ENCODE measurements around the gene MALT1.
"Not testable (repeated sequence)": the region's sequence is repeated elsewhere in the genome, so short reads cannot be mapped to it uniquely, and the experiment has no call there.

The MALT1 gene

GRCh38 chr18:58639751-58640427 is 31.4 kb upstream of the MALT1 start:
- WGBS (ENCODE audit: extremely low coverage, insufficient coverage, insufficient read length) = no CpG with 5 or more reads among the region's 5 CpGs
- no peak overlapping the region for H3K4ac ChIP-seq (ENCODE audit: low read depth, low read length)
- no peak overlapping the region for H3K14ac ChIP-seq (ENCODE audit: low read length)
- no peaks in the 10 kb centered on the region for H3K27me3 ChIP-seq (ENCODE audit: insufficient read depth, low read length)
- no peak overlapping the region for H4K8ac ChIP-seq (ENCODE audit: low read depth, low read length)
- H2BK12ac ChIP-seq (ENCODE audit: low read length) = no peak overlapping the region
- H3K9me3 ChIP-seq (ENCODE audit: insufficient read depth, low read depth, low read length) = no peaks in the 10 kb centered on the region
- no peak overlapping the region for H3K23ac ChIP-seq (ENCODE audit: low read length)
- peak overlapping the region; percentile 87 for H3K27ac ChIP-seq (ENCODE audit: low read depth, low read length)
- H3K79me1 ChIP-seq (ENCODE audit: low read length) = peaks cover 14% of the 10 kb centered on the region
- no peak overlapping the region for H2AK5ac ChIP-seq (ENCODE audit: low read length)
- no peak overlapping the region for H3K4me3 ChIP-seq (ENCODE audit: low read depth, low read length)
- H3K9ac ChIP-seq (ENCODE audit: low read length) = no peak overlapping the region
- H2AFZ ChIP-seq (ENCODE audit: insufficient read depth, low read length, poor library complexity) = no peak overlapping the region
- no peak overlapping the region for H2BK5ac ChIP-seq (ENCODE audit: low read depth, low read length, poor library complexity)
- H4K91ac ChIP-seq (ENCODE audit: low read depth, low read length) = no peak overlapping the region
- no peak overlapping the region for H4K12ac ChIP-seq (ENCODE audit: low read depth, low read length)
- H3K79me2 ChIP-seq (ENCODE audit: control insufficient read depth, insufficient read depth, low read length, poor library complexity) = no peaks in the 10 kb centered on the region
- H3K4me2 ChIP-seq (ENCODE audit: low read length) = no peak overlapping the region
- H2BK120ac ChIP-seq (ENCODE audit: insufficient read depth, low read length, poor library complexity) = no peak overlapping the region
- no peaks in the 10 kb centered on the region for H3K36me3 ChIP-seq (ENCODE audit: control insufficient read depth in 1 of 2, insufficient read depth in 2 of 2, low read length in 2 of 2)
- DNase-seq = no peak
- no peak overlapping the region for H3K18ac ChIP-seq (ENCODE audit: low read length)
- H3K4me1 ChIP-seq (ENCODE audit: control insufficient read depth in 1 of 2, insufficient read depth in 2 of 2, low read length in 2 of 2) = peaks cover 9 to 15% of the 10 kb centered on the region in 2 experiments

- peak overlapping the region; percentile 87 for H3K27ac ChIP-seq (ENCODE audit: low read depth, low read length)
- H4K12ac ChIP-seq (ENCODE audit: low read depth, low read length) = peak overlapping the region; percentile 64
- H3K4ac ChIP-seq (ENCODE audit: low read depth, low read length) = peak overlapping the region; percentile 91
- H2AFZ ChIP-seq (ENCODE audit: insufficient read depth, low read length, poor library complexity) = no peak overlapping the region
- H3K14ac ChIP-seq (ENCODE audit: low read length) = peak overlapping the region; percentile 67
- WGBS (ENCODE audit: extremely low coverage, insufficient coverage, insufficient read length) = no CpG with 5 or more reads among the region's 4 CpGs
- H3K36me3 ChIP-seq (ENCODE audit: control insufficient read depth in 1 of 2, insufficient read depth in 2 of 2, low read length in 2 of 2) = no peaks in the 10 kb centered on the region
- H3K18ac ChIP-seq (ENCODE audit: low read length) = no peak overlapping the region
- peak overlapping the region; percentile 81 for H2BK5ac ChIP-seq (ENCODE audit: low read depth, low read length, poor library complexity)
- H3K23ac ChIP-seq (ENCODE audit: low read length) = no peak overlapping the region
- H4K8ac ChIP-seq (ENCODE audit: low read depth, low read length) = peak overlapping the region; percentile 71
- H3K79me1 ChIP-seq (ENCODE audit: low read length) = peaks cover 14% of the 10 kb centered on the region
- H3K79me2 ChIP-seq (ENCODE audit: control insufficient read depth, insufficient read depth, low read length, poor library complexity) = no peaks in the 10 kb centered on the region
- peak overlapping the region; percentile 99 for H2BK12ac ChIP-seq (ENCODE audit: low read length)
- no peak overlapping the region for H3K4me2 ChIP-seq (ENCODE audit: low read length)
- H3K4me3 ChIP-seq (ENCODE audit: low read depth, low read length) = no peak overlapping the region
- H3K9ac ChIP-seq (ENCODE audit: low read length) = no peak overlapping the region
- H3K9me3 ChIP-seq (ENCODE audit: insufficient read depth, low read depth, low read length) = peaks cover 1% of the 10 kb centered on the region
- H4K91ac ChIP-seq (ENCODE audit: low read depth, low read length) = peak overlapping the region; percentile 85
- H3K4me1 ChIP-seq (ENCODE audit: control insufficient read depth in 1 of 2, insufficient read depth in 2 of 2, low read length in 2 of 2) = peaks cover 9 to 15% of the 10 kb centered on the region in 2 experiments
- peak overlapping the region; percentile 64 for H2AK5ac ChIP-seq (ENCODE audit: low read length)
- peak; percentile 66 to 79 for DNase-seq
- no peaks in the 10 kb centered on the region for H3K27me3 ChIP-seq (ENCODE audit: insufficient read depth, low read length)
- H2BK120ac ChIP-seq (ENCODE audit: insufficient read depth, low read length, poor library complexity) = peak overlapping the region; percentile 94
These were observed 30.8 kb upstream of the MALT1 start for GRCh38 chr18:58640428-58640805.

GRCh38 chr18:58640891-58641610 is 30.2 kb upstream of the MALT1 start:
- no peak overlapping the region for H3K4me3 ChIP-seq (ENCODE audit: low read depth, low read length)
- peaks cover 9 to 15% of the 10 kb centered on the region in 2 experiments for H3K4me1 ChIP-seq (ENCODE audit: control insufficient read depth in 1 of 2, insufficient read depth in 2 of 2, low read length in 2 of 2)
- no CpG with 5 or more reads among the region's 7 CpGs for WGBS (ENCODE audit: extremely low coverage, insufficient coverage, insufficient read length)
- no peak overlapping the region for H3K18ac ChIP-seq (ENCODE audit: low read length)
- no peaks in the 10 kb centered on the region for H3K36me3 ChIP-seq (ENCODE audit: control insufficient read depth in 1 of 2, insufficient read depth in 2 of 2, low read length in 2 of 2)
- H3K23ac ChIP-seq (ENCODE audit: low read length) = no peak overlapping the region
- no peak overlapping the region for H2AFZ ChIP-seq (ENCODE audit: insufficient read depth, low read length, poor library complexity)
- H4K8ac ChIP-seq (ENCODE audit: low read depth, low read length) = no peak overlapping the region
- peak overlapping the region; percentile 83 for H2BK5ac ChIP-seq (ENCODE audit: low read depth, low read length, poor library complexity)
- H4K12ac ChIP-seq (ENCODE audit: low read depth, low read length) = no peak overlapping the region
- H2BK12ac ChIP-seq (ENCODE audit: low read length) = no peak overlapping the region
- peak overlapping the region; percentile 90 for H2BK120ac ChIP-seq (ENCODE audit: insufficient read depth, low read length, poor library complexity)
- no peak overlapping the region for H2AK5ac ChIP-seq (ENCODE audit: low read length)
- no peak overlapping the region for H3K9ac ChIP-seq (ENCODE audit: low read length)
- peak overlapping the region; percentile 87 for H3K27ac ChIP-seq (ENCODE audit: low read depth, low read length)
- peak; percentile 32 to 59 for DNase-seq
- no peaks in the 10 kb centered on the region for H3K79me2 ChIP-seq (ENCODE audit: control insufficient read depth, insufficient read depth, low read length, poor library complexity)
- peaks cover 3% of the 10 kb centered on the region for H3K9me3 ChIP-seq (ENCODE audit: insufficient read depth, low read depth, low read length)
- peak overlapping the region; percentile 92 for H4K91ac ChIP-seq (ENCODE audit: low read depth, low read length)
- H3K4ac ChIP-seq (ENCODE audit: low read depth, low read length) = no peak overlapping the region
- H3K14ac ChIP-seq (ENCODE audit: low read length) = no peak overlapping the region
- H3K27me3 ChIP-seq (ENCODE audit: insufficient read depth, low read length) = no peaks in the 10 kb centered on the region
- peaks cover 14% of the 10 kb centered on the region for H3K79me1 ChIP-seq (ENCODE audit: low read length)
- H3K4me2 ChIP-seq (ENCODE audit: low read length) = no peak overlapping the region

GRCh38 chr18:58643557-58643956 is 27.7 kb upstream of the MALT1 start:
- not testable (repeated sequence) for H3K4me2 ChIP-seq (ENCODE audit: low read length); H3K14ac ChIP-seq (ENCODE audit: low read length); H2BK120ac ChIP-seq (ENCODE audit: insufficient read depth, low read length, poor library complexity); H3K4ac ChIP-seq (ENCODE audit: low read depth, low read length); H2BK5ac ChIP-seq (ENCODE audit: low read depth, low read length, poor library complexity); H4K12ac ChIP-seq (ENCODE audit: low read depth, low read length); H2AK5ac ChIP-seq (ENCODE audit: low read length); DNase-seq; H3K27me3 ChIP-seq (ENCODE audit: insufficient read depth, low read length); H3K9me3 ChIP-seq (ENCODE audit: insufficient read depth, low read depth, low read length); H3K4me3 ChIP-seq (ENCODE audit: low read depth, low read length); H3K23ac ChIP-seq (ENCODE audit: low read length); H3K27ac ChIP-seq (ENCODE audit: low read depth, low read length); H4K91ac ChIP-seq (ENCODE audit: low read depth, low read length); H3K79me1 ChIP-seq (ENCODE audit: low read length); H3K9ac ChIP-seq (ENCODE audit: low read length); H3K36me3 ChIP-seq (ENCODE audit: control insufficient read depth in 1 of 2, insufficient read depth in 2 of 2, low read length in 2 of 2); H4K8ac ChIP-seq (ENCODE audit: low read depth, low read length); H2AFZ ChIP-seq (ENCODE audit: insufficient read depth, low read length, poor library complexity); H3K18ac ChIP-seq (ENCODE audit: low read length); H3K4me1 ChIP-seq (ENCODE audit: control insufficient read depth in 1 of 2, insufficient read depth in 2 of 2, low read length in 2 of 2); H3K79me2 ChIP-seq (ENCODE audit: control insufficient read depth, insufficient read depth, low read length, poor library complexity)
- H2BK12ac ChIP-seq (ENCODE audit: low read length) = peak overlapping the region; percentile 23
- WGBS (ENCODE audit: extremely low coverage, insufficient coverage, insufficient read length) = no CpG with 5 or more reads among the region's 6 CpGs
